ENCODE results near the gene IDH3G. TPM values are rescaled to one million over a fixed set of nuclear protein-coding genes. Genes with fewer than 3 reads are reported as not detected.

IDH3G gene
- total and polyA plus RNA-seq, 2 of the 8 experiments (the other 6 are each of a cell fraction or from before 2014, with no cell fraction given): 39.4 to 66.7 TPM

DNA sequence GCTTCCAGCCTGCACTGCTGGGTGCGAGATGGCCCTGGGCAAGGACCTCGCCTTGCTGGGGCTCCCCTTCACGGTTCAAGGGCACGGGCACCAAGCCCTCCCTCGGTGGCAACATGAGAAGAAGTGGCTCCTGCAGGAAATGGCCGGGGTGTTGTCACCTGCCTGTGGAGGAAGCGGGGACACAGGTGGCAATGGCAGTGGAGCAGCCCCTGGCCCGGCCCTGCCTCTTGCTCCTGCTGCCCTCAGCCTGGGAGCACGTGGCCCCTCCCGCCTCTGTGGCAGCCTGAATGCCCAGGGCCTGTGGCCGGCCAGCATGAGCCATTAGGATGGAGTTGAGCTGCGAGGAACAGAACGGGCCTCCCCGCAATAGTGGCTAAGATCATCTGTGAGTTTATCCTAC, 52.7 kb downstream of the IDH3G start (continued):
- TF ChIP-seq KDM1A (IDR thresholded peaks at IDR 0.05; ENCODE audit: borderline replicate concordance, low read length): no peak

Data from H1 (cell line).